Measurements from ENCODE around the gene MAST2.

MAST2 gene

DNA sequence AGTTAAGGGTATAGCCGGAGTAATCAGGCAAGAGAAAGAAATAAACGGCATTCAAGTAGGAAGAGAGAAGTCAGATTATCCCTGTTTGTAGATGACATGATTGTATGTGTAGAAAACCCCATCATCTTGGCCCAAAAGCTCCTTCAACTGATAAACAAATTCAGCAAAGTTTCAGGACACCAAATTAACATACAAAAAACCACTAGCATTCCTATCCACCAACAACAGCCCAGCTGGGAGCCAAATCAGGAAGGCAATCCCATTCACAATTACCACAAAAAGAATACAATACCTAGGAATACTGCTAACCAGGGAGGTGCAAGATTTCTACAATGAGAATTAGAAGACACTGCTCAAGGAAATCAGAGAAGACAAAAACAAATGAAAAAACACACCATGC is 45.3 kb downstream of the MAST2 start:
- ATAC-seq: no peak
- TF ChIP-seq TCF4 (CRISPR knock-in tag; IDR thresholded peaks at IDR 0.05; ENCODE audit: borderline replicate concordance) (no peak), SNAI2 (CRISPR knock-in tag; IDR thresholded peaks at IDR 0.05) (no peak)
- TF ChIP-seq, protein P1, sequence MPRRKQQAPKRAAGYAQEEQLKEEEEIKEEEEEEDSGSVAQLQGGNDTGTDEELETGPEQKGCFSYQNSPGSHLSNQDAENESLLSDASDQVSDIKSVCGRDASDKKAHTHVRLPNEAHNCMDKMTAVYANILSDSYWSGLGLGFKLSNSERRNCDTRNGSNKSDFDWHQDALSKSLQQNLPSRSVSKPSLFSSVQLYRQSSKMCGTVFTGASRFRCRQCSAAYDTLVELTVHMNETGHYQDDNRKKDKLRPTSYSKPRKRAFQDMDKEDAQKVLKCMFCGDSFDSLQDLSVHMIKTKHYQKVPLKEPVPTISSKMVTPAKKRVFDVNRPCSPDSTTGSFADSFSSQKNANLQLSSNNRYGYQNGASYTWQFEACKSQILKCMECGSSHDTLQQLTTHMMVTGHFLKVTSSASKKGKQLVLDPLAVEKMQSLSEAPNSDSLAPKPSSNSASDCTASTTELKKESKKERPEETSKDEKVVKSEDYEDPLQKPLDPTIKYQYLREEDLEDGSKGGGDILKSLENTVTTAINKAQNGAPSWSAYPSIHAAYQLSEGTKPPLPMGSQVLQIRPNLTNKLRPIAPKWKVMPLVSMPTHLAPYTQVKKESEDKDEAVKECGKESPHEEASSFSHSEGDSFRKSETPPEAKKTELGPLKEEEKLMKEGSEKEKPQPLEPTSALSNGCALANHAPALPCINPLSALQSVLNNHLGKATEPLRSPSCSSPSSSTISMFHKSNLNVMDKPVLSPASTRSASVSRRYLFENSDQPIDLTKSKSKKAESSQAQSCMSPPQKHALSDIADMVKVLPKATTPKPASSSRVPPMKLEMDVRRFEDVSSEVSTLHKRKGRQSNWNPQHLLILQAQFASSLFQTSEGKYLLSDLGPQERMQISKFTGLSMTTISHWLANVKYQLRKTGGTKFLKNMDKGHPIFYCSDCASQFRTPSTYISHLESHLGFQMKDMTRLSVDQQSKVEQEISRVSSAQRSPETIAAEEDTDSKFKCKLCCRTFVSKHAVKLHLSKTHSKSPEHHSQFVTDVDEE (CRISPR knock-in tag; IDR thresholded peaks at IDR 0.05): no peak

- ATAC-seq: no peak
Observed at GRCh38 chr1:45850017-45850416, 46.6 kb downstream of the MAST2 start.

GRCh38 chr1:45854724-45855123 is 51.3 kb downstream of the MAST2 start:
- ATAC-seq: no peak
- no peak for TF ChIP-seq ESRRG (CRISPR knock-in tag; IDR thresholded peaks at IDR 0.05)
- no peak for TF ChIP-seq ZNF8 (CRISPR knock-in tag; IDR thresholded peaks at IDR 0.05)
- no peak for TF ChIP-seq SNAI2 (CRISPR knock-in tag; IDR thresholded peaks at IDR 0.05)
- no peak for TF ChIP-seq PPARA (CRISPR knock-in tag; IDR thresholded peaks at IDR 0.05; ENCODE audit: borderline replicate concordance)
- no peak for TF ChIP-seq ZNF70 (CRISPR knock-in tag; IDR thresholded peaks at IDR 0.05)
- TF ChIP-seq ZFP30 (CRISPR knock-in tag; IDR thresholded peaks at IDR 0.05): no peak
- TF ChIP-seq, protein P2, sequence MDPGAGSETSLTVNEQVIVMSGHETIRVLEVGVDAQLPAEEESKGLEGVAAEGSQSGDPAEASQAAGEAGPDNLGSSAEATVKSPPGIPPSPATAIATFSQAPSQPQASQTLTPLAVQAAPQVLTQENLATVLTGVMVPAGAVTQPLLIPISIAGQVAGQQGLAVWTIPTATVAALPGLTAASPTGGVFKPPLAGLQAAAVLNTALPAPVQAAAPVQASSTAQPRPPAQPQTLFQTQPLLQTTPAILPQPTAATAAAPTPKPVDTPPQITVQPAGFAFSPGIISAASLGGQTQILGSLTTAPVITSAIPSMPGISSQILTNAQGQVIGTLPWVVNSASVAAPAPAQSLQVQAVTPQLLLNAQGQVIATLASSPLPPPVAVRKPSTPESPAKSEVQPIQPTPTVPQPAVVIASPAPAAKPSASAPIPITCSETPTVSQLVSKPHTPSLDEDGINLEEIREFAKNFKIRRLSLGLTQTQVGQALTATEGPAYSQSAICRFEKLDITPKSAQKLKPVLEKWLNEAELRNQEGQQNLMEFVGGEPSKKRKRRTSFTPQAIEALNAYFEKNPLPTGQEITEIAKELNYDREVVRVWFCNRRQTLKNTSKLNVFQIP (CRISPR knock-in tag; IDR thresholded peaks at IDR 0.05; ENCODE audit: borderline replicate concordance, low read depth): no peak
- TF ChIP-seq, protein P1 (CRISPR knock-in tag; IDR thresholded peaks at IDR 0.05): no peak
- TF ChIP-seq ZNF565 (CRISPR knock-in tag; conservative IDR thresholded peaks at IDR 0.05; ENCODE audit: low read depth): no peak
- TF ChIP-seq OSR1 (CRISPR knock-in tag; IDR thresholded peaks at IDR 0.05): no peak
- no peak for TF ChIP-seq CSDC2 (CRISPR knock-in tag; IDR thresholded peaks at IDR 0.05)
- TF ChIP-seq ISL1 (CRISPR knock-in tag; IDR thresholded peaks at IDR 0.05): no peak

More at GRCh38 chr1:45850017-45850416, 46.6 kb downstream of the MAST2 start:
- TF ChIP-seq, protein P1 (CRISPR knock-in tag; IDR thresholded peaks at IDR 0.05): no peak
- TF ChIP-seq, protein P3, sequence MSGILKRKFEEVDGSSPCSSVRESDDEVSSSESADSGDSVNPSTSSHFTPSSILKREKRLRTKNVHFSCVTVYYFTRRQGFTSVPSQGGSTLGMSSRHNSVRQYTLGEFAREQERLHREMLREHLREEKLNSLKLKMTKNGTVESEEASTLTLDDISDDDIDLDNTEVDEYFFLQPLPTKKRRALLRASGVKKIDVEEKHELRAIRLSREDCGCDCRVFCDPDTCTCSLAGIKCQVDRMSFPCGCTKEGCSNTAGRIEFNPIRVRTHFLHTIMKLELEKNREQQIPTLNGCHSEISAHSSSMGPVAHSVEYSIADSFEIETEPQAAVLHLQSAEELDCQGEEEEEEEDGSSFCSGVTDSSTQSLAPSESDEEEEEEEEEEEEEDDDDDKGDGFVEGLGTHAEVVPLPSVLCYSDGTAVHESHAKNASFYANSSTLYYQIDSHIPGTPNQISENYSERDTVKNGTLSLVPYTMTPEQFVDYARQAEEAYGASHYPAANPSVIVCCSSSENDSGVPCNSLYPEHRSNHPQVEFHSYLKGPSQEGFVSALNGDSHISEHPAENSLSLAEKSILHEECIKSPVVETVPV (CRISPR knock-in tag; IDR thresholded peaks at IDR 0.05): no peak
- TF ChIP-seq PPARA (CRISPR knock-in tag; IDR thresholded peaks at IDR 0.05; ENCODE audit: borderline replicate concordance) (no peak), CSDC2 (CRISPR knock-in tag; IDR thresholded peaks at IDR 0.05) (no peak), OSR1 (CRISPR knock-in tag; IDR thresholded peaks at IDR 0.05) (no peak), ZFP30 (CRISPR knock-in tag; IDR thresholded peaks at IDR 0.05) (no peak), ZNF8 (CRISPR knock-in tag; IDR thresholded peaks at IDR 0.05) (no peak), RARB (CRISPR knock-in tag; IDR thresholded peaks at IDR 0.05) (no peak), ESRRG (CRISPR knock-in tag; IDR thresholded peaks at IDR 0.05) (no peak), ZC3H10 (CRISPR knock-in tag; IDR thresholded peaks at IDR 0.05) (no peak), ZNF565 (CRISPR knock-in tag; conservative IDR thresholded peaks at IDR 0.05; ENCODE audit: low read depth) (no peak), ZNF70 (CRISPR knock-in tag; IDR thresholded peaks at IDR 0.05) (no peak), SNAI2 (CRISPR knock-in tag; IDR thresholded peaks at IDR 0.05) (no peak), ARNTL (CRISPR knock-in tag; IDR thresholded peaks at IDR 0.05; ENCODE audit: borderline replicate concordance, low read depth) (no peak), GLIS3 (CRISPR knock-in tag; IDR thresholded peaks at IDR 0.05) (no peak), TCF4 (CRISPR knock-in tag; IDR thresholded peaks at IDR 0.05; ENCODE audit: borderline replicate concordance) (no peak), ZFP3 (CRISPR knock-in tag; IDR thresholded peaks at IDR 0.05) (no peak), TOX (CRISPR knock-in tag; IDR thresholded peaks at IDR 0.05; ENCODE audit: borderline replicate concordance) (no peak)
- TF ChIP-seq, protein P2 (CRISPR knock-in tag; IDR thresholded peaks at IDR 0.05; ENCODE audit: borderline replicate concordance, low read depth): no peak
- TF ChIP-seq, protein P4, sequence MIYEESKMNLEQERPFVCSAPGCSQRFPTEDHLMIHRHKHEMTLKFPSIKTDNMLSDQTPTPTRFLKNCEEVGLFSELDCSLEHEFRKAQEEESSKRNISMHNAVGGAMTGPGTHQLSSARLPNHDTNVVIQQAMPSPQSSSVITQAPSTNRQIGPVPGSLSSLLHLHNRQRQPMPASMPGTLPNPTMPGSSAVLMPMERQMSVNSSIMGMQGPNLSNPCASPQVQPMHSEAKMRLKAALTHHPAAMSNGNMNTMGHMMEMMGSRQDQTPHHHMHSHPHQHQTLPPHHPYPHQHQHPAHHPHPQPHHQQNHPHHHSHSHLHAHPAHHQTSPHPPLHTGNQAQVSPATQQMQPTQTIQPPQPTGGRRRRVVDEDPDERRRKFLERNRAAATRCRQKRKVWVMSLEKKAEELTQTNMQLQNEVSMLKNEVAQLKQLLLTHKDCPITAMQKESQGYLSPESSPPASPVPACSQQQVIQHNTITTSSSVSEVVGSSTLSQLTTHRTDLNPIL (CRISPR knock-in tag; IDR thresholded peaks at IDR 0.05; ENCODE audit: low read depth): no peak

All from SK-N-SH treated with all-trans-retinoic acid at 6 μM for 48 hours (cell line).